ENCODE results near the gene MPO.

DNA sequence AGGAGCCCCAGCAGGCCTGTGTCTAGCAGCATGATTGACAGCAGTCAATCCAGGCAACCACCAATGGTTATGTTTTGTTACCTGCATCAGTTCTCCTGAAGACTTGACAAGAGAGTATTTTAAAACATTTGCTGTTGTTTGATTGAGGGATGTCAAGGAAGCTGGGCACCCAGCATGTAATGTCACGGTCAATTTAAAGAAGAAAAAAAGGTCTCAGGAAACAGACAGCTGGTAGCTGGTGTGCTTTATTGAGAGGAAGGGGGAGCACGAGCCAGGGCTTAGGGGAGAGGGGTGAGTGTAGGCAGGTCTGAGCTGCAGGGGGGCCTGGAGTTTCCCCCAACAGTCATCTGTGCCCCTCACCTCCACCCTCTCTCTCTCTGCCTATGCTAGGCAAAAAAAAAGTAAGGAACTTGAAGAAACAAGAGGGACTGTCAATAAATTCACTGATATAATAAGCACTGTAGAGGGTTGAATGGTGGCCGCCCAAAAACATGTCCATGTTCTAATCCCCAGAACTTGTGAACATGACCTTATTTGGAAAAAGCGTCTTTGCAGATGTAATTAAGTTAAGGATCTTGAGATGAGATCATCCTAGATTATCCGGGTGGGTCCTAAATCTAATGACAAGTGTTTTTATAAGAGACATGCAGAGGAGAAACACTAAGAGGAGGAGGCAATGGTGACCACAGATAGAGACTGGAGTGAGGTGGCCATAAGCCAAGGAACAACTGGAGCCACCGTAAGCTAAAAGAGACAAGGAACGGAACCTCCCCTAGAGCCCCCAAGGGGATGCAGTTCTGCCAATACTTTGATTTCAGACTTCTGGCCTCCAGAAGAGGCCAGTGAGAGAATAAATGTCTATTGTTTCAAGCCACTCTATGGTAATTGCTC lies 33.3 kb upstream of the MPO start:
- TF ChIP-seq, protein P1, sequence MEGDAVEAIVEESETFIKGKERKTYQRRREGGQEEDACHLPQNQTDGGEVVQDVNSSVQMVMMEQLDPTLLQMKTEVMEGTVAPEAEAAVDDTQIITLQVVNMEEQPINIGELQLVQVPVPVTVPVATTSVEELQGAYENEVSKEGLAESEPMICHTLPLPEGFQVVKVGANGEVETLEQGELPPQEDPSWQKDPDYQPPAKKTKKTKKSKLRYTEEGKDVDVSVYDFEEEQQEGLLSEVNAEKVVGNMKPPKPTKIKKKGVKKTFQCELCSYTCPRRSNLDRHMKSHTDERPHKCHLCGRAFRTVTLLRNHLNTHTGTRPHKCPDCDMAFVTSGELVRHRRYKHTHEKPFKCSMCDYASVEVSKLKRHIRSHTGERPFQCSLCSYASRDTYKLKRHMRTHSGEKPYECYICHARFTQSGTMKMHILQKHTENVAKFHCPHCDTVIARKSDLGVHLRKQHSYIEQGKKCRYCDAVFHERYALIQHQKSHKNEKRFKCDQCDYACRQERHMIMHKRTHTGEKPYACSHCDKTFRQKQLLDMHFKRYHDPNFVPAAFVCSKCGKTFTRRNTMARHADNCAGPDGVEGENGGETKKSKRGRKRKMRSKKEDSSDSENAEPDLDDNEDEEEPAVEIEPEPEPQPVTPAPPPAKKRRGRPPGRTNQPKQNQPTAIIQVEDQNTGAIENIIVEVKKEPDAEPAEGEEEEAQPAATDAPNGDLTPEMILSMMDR (conservative IDR thresholded peaks at IDR 0.05; ENCODE audit: low read length): no peak
- TF ChIP-seq EZH2phosphoT487 (IDR thresholded peaks at IDR 0.05; ENCODE audit: borderline replicate concordance, low read depth, low read length): no peak
